ENCODE results near the gene NOTCH4. TPM values are rescaled to one million over a fixed set of nuclear protein-coding genes. Genes with fewer than 3 reads are reported as not detected.

NOTCH4 gene
- total and polyA plus RNA-seq, 9 of the 15 experiments (the other 6 are each of a cell fraction or from before 2014, with no cell fraction given), result 0.24 to 4.3 (median 1.7) TPM

DNA sequence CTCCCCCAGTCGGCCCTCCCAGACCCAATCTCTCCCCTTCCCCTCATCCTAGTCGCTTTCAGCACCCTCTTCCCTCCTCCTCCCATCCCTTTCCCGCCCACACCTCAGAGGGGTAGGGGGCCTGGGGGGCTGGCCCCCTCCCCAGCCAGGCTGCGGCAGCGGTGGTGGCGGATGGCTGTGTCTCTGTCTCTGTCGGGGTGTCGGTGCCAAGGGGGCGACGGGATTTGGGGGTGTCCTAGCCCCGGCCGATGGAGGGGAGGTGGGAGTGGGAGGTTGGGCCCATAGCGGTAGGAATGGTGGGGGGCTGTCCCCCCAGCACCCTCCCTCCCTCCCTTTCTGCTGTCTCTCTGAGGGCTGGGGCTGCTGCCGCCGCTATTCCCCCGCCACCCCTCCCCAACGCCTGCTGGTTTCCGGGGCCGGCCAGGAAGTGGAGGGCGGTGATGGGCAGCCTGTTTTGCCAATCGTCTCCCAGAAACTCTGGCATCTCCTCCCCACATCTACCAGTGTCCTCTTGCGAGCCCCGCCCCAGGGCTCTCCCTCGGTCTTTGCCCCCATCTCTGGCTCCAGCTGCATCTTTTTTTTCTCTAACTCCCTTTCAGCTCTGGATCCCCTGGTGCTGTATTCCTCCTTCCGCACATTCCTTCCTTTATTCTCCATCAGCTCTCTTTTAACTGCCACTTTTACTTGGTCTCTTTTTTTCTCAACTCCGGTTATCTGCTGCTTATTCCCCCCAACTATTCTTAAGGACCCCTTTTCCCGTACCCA, 48.0 kb downstream of the NOTCH4 start, which contains the start of gene AGPAT1 (continued):
- no peak for TF ChIP-seq MGA (IDR thresholded peaks at IDR 0.05)
- no peak; a peak in 1 of 4 replicates for TF ChIP-seq SIN3A (IDR thresholded peaks at IDR 0.05; ENCODE audit: borderline replicate concordance in 2 of 2, control insufficient read depth in 1 of 2, low read depth in 2 of 2, low read length in 2 of 2)
- TF ChIP-seq ASH1L (IDR thresholded peaks at IDR 0.05; ENCODE audit: borderline replicate concordance, low read depth, partially characterized antibody), result peak; percentile 54
- no peak for TF ChIP-seq BRD4 (IDR thresholded peaks at IDR 0.05)
- no peak for TF ChIP-seq ZNF668 (CRISPR knock-in tag; IDR thresholded peaks at IDR 0.05)
- no peak; the same call in 1 of the 2 replicates for TF ChIP-seq NFIC (IDR thresholded peaks at IDR 0.05)
- no peak for TF ChIP-seq CBFA2T3 (IDR thresholded peaks at IDR 0.05)
- TF ChIP-seq NFYB (IDR thresholded peaks at IDR 0.05; ENCODE audit: extremely low read depth, insufficient read length), result peak; percentile 48
- peak; percentile 93; the same call in 1 of the 2 replicates for TF ChIP-seq HDGF (IDR thresholded peaks at IDR 0.05)
- no peak for TF ChIP-seq JUN (IDR thresholded peaks at IDR 0.05; ENCODE audit: borderline replicate concordance, low read depth, low read length)
- no peak; the same call in 1 of the 2 replicates for TF ChIP-seq JUN (CRISPR knock-in tag; IDR thresholded peaks at IDR 0.05; ENCODE audit: borderline replicate concordance)
- no peak for TF ChIP-seq SOX6 (IDR thresholded peaks at IDR 0.05)
- TF ChIP-seq ZFP30 (CRISPR knock-in tag; IDR thresholded peaks at IDR 0.05; ENCODE audit: borderline replicate concordance), result no peak
- TF ChIP-seq, protein P1, sequence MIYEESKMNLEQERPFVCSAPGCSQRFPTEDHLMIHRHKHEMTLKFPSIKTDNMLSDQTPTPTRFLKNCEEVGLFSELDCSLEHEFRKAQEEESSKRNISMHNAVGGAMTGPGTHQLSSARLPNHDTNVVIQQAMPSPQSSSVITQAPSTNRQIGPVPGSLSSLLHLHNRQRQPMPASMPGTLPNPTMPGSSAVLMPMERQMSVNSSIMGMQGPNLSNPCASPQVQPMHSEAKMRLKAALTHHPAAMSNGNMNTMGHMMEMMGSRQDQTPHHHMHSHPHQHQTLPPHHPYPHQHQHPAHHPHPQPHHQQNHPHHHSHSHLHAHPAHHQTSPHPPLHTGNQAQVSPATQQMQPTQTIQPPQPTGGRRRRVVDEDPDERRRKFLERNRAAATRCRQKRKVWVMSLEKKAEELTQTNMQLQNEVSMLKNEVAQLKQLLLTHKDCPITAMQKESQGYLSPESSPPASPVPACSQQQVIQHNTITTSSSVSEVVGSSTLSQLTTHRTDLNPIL (CRISPR knock-in tag; IDR thresholded peaks at IDR 0.05), result no peak
- TF ChIP-seq MAX (CRISPR knock-in tag; IDR thresholded peaks at IDR 0.05), result peak; percentile 26; the same call in 1 of the 2 replicates

Measured in K562 (cell line).